Lower leg skin (tissue), 4 donors: Measurements from ENCODE around the gene MORC1. TPM values are rescaled to one million over a fixed set of nuclear protein-coding genes. Genes with fewer than 3 reads are reported as not detected.

Source experiments
- DNase-seq, 2 donors: peaks; one replicate each; pipeline ENCODE4 v3.0.0-alpha.2; 2019; ENCODE audit warnings: low spot score in 2 of 2
- H3K4me3 ChIP-seq: fragments of 200-600 bp; sonication (generic); 2 replicates; pipeline ENCODE4 v1.5.1; 2017; ENCODE audit warnings: mild to moderate bottlenecking, low read depth; ENCODE audit not compliant: poor library complexity, severe bottlenecking
- POLR2A ChIP-seq, 2 donors: fragments of 450-650 bp; IDR thresholded peaks; one replicate each; pipeline ENCODE4 v1.6.1; 2016 to 2017; ENCODE audit warnings: antibody characterized with exemption in 2 of 2, mild to moderate bottlenecking in 1 of 2, moderate library complexity in 1 of 2
- WGBS, 2 donors: methylation state at CpG; one replicate each; pipeline ENCODE4 v1.1.5; 2018; 5-methylcytosine and 5-hydroxymethylcytosine counted together
- intact Hi-C: fragments of 100-400 bp; cut with DNase I; formaldehyde crosslinking; loops from one replicate; pipeline ENCODE4 v1.15.0; 2023; ENCODE audit warnings: low total_unique reads
- total RNA-seq, 4 donors: library from RNA; depleted of rRNA; stranded (reverse); fragments of >200 nt; gene quantifications; one replicate each; pipeline ENCODE4 v1.1.0, GENCODE V29; 2016
- TF ChIP-seq, protein P1 (sequence below), 3 donors: fragments of 450-650 bp; IDR thresholded peaks; one replicate each; pipeline ENCODE4 v1.5.1; 2016; ENCODE audit warnings: antibody characterized with exemption in 3 of 3, mild to moderate bottlenecking in 3 of 3, moderate library complexity in 2 of 3

Gene MORC1
- total RNA-seq, 4 donors from 2014 or later = not detected

DNA sequence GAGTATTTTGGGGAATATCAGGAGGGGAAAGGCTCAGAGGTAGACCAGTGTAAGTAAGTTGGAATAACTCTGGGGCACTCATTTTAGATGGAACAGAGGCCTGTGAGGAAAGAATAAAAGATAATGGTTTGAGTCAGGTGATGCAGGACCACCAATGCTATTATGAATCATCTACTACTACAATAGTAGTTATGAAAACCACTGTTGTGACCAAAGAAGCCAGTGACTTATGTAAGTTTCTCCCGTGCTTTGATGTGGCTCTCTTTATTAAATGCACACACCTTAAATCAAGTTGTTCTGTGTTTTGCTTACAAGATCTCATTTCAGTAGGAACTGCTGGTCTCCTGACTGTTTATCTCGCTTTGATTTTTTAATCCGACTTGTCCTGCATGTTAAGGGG, 151.2 kb downstream of the MORC1 start:
- WGBS, 2 donors = 89% methylated on average over 3 of the region's 3 CpGs
- no peak overlapping the region for H3K4me3 ChIP-seq
- no peak for TF ChIP-seq POLR2A (IDR thresholded peaks at IDR 0.05)
- TF ChIP-seq, protein P1, sequence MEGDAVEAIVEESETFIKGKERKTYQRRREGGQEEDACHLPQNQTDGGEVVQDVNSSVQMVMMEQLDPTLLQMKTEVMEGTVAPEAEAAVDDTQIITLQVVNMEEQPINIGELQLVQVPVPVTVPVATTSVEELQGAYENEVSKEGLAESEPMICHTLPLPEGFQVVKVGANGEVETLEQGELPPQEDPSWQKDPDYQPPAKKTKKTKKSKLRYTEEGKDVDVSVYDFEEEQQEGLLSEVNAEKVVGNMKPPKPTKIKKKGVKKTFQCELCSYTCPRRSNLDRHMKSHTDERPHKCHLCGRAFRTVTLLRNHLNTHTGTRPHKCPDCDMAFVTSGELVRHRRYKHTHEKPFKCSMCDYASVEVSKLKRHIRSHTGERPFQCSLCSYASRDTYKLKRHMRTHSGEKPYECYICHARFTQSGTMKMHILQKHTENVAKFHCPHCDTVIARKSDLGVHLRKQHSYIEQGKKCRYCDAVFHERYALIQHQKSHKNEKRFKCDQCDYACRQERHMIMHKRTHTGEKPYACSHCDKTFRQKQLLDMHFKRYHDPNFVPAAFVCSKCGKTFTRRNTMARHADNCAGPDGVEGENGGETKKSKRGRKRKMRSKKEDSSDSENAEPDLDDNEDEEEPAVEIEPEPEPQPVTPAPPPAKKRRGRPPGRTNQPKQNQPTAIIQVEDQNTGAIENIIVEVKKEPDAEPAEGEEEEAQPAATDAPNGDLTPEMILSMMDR (IDR thresholded peaks at IDR 0.05) = no peak
- intact Hi-C loops = no loop called here
- no peak for DNase-seq

DNA sequence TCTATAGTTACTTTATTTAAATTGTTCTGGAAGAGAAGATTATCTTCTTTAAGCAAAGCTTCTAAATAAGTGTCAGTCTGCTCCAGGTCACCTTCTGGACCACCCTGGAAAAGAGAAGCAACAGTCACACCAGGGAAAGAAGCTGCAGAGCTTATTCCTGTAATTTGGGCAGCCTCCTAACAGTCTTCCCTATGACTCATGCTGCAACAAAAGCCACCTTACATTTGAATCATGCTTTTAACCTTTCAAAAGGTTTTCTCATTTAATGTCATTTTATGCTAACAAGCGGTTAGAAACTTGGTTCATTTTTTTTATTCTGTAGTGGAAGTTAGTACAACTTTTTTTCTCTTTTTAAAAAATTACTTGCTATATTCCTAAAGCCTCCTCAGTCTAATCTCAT, 158.9 kb downstream of the MORC1 start:
- intact Hi-C loops = no loop called here
- no peak overlapping the region for H3K4me3 ChIP-seq
- no peak for DNase-seq
- no peak for TF ChIP-seq POLR2A (IDR thresholded peaks at IDR 0.05)
- TF ChIP-seq, protein P1 (IDR thresholded peaks at IDR 0.05) = no peak
- 70 to 84% methylated on average over 1 of the region's 1 CpG for WGBS, 2 donors

DNA sequence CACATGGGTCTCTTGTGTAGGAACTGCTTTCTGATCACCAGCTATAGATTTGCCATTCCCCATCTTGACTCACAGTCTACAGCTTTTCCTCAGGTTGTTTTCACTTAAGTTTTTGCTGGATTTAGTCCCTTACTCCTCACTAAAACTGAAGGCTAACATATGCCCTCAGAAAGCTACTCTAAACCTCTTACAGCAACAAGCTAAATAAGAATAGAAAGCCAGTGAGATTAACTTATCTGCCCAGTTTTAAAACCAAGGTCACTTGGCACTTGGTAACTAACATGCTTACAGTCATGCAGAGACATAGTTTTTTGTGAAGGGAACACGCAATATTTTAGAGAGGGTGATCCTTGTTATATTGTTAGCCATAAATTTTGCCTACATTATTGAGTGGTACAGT, 164.2 kb downstream of the MORC1 start, which contains the start of gene GUCA1C:
Gene GUCA1C, minus strand, starts transcription at position 180 of the 400 bp plus-strand sequence. Its CDS starts 117 bp downstream, at position 63.
- no peak within 1 kb of the TSS for H3K4me3 ChIP-seq
- DNase-seq = no peak
- WGBS, 2 donors = 68 to 76% methylated on average over 1 of the region's 1 CpG
- TF ChIP-seq, protein P1 (IDR thresholded peaks at IDR 0.05) = no peak
- TF ChIP-seq POLR2A (IDR thresholded peaks at IDR 0.05) = no peak
- intact Hi-C loops = no loop called here

DNA sequence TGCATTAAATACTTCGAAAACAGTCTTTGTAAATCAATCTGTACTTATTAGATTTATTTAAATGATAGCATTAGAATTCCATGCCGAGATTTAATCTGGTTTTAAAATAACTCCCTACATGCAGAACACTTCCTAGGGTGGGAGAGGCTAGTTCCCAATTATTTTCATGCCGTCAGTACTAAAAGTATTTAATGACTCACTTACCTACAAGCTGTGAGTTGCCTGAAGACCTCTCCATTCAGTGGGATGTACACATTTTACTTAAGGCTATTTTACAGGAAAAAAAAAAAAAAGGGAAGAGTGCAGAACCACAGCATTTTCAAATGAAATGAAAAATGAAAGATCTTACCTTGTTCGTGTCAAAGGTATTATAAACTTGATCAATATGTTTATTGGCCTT, 164.7 kb downstream of the MORC1 start:
- WGBS, 2 donors = 50 to 51% methylated on average over 4 of the region's 4 CpGs

DNA sequence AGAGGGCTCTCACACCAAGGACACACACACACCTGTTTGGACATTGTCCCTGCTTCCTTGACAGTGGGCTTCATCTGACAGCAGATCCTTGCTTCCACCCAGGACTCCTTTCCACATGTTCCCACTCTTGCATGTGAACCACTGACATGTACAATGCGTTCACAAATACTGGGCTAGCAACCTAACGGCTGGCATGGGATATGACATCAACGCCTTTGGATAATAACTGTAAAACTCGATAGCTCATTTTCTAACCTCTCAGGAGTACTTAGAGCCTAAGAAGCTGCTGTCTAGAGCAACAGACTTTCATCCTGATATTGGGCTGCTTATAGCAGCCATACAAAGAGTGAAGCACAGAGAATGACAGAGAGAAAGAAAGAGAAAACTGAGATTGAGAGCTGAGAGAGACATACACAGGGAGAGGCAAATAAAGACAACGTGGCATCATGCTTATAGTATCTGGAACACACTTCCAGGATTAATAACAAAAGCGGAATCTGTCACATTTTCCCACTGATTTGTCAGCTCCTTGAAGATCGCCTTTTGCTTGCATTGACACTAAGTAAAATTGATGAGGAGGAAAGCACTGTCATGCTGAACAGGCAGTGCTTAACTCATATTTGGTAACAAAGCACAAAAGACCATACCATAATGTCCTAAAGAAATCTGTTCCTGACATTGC, 166.0 kb downstream of the MORC1 start:
- TF ChIP-seq, protein P1 (IDR thresholded peaks at IDR 0.05) = no peak
- TF ChIP-seq POLR2A (IDR thresholded peaks at IDR 0.05) = no peak
- H3K4me3 ChIP-seq = no peak overlapping the region
- 65 to 71% methylated on average over 7 of the region's 7 CpGs for WGBS, 2 donors
- DNase-seq = no peak
- intact Hi-C loops = no loop called here

More for the DNA sequence above, 164.7 kb downstream of the MORC1 start:
- intact Hi-C loops = no loop called here
- DNase-seq = no peak
- no peak overlapping the region for H3K4me3 ChIP-seq
- TF ChIP-seq, protein P1 (IDR thresholded peaks at IDR 0.05) = no peak
- TF ChIP-seq POLR2A (IDR thresholded peaks at IDR 0.05) = no peak

DNA sequence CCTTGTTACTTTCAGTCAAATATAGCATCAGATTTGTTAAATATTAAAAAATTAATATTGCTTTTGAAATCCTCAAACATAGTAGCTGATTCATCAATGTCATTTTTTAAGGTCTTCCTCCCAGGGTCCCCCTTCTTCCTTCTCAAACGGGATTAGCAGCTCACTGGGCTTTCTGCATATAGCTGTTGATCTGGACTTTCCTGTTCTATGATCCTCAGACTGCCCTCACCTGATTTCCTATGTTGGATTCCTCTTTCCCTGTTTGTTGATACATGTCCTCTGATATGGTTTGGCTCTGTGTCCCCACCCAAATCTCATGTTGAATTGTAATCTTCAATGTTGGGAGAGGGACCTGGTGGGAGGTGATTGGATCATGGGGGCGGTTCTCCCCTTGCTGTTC, 170.1 kb downstream of the MORC1 start:
- 60 to 65% methylated on average over 2 of the region's 2 CpGs for WGBS, 2 donors
- TF ChIP-seq, protein P1 (IDR thresholded peaks at IDR 0.05) = no peak
- TF ChIP-seq POLR2A (IDR thresholded peaks at IDR 0.05) = no peak

More for the DNA sequence above, 170.1 kb downstream of the MORC1 start:
- no peak overlapping the region for H3K4me3 ChIP-seq
- no peak for DNase-seq
- intact Hi-C loops = no loop called here
